HCT116 (cell line): ENCODE measurements around the gene APBA2. TPM values are rescaled to one million over a fixed set of nuclear protein-coding genes. Genes with fewer than 3 reads are reported as not detected.

Experiments
- ATAC-seq: fragments of 200-7000 bp; cut with Tn5 transposase; 2 replicates; pipeline ENCODE4 v1.9.1; 2020; ENCODE audit warnings: mild to moderate bottlenecking, moderate library complexity
- BruUV-seq: library from RNA; stranded (reverse); fragments of 400-500 nt; replicated peaks from 2 replicates; lab custom pipeline; 2021; lab: Mats Ljungman, UMichigan
- CTCF ChIA-PET: fragments of 300-600 bp; sonication (Branson Sonifier 250); formaldehyde crosslinking; loops from one replicate; lab custom pipeline; 2021; ENCODE audit warnings: antibody characterized with exemption; lab: Charles Lee
- POLR2A ChIA-PET: fragments of 300-600, 350-600 bp; sonication (Branson Sonifier 250); formaldehyde crosslinking; loops from one replicate; lab custom pipeline; 2021; ENCODE audit warnings: antibody characterized with exemption; lab: Charles Lee
- RAD21 ChIA-PET, 2 experiments: fragments of 300-600 bp; sonication (Branson Sonifier 250); formaldehyde crosslinking; loops; one replicate each; lab custom pipeline; 2023; ENCODE audit warnings: low total read pairs in 2 of 2; ENCODE audit not compliant: uncharacterized antibody in 2 of 2, unreplicated experiment in 2 of 2, low non-redundant PET in 1 of 2; lab: Charles Lee
- DNase-seq: peaks from one replicate; pipeline ENCODE4 v3.0.0-alpha.2; 2010; ENCODE audit warnings: low read depth, low spot score
- H2AFZ ChIP-seq: fragments of 200-600 bp; shearing (Covaris generic), sonication (generic); 2 replicates; pipeline ENCODE4 v1.6.1; 2017; ENCODE audit warnings: low read depth, mixed run types, mixed read lengths, antibody characterized with exemption, low read length; ENCODE audit not compliant: poor library complexity, severe bottlenecking
- H3K27ac ChIP-seq: 2 replicates; pipeline ENCODE4 v1.5.1; 2012; ENCODE audit warnings: low read depth, low read length
- H3K27me3 ChIP-seq: fragments of 200-600 bp; sonication (generic); 2 replicates; pipeline ENCODE4 v1.6.1; 2016; ENCODE audit warnings: mixed run types, low read length, mixed read lengths; ENCODE audit not compliant: insufficient read depth
- H3K36me3 ChIP-seq, 2 experiments: fragments of 200-500 bp in 1 of 2; fragments of 200-600 bp in 1 of 2; sonication (Bioruptor generic) in 1 of 2; sonication (generic) in 1 of 2; 2 replicates each; pipeline versions ENCODE4 v1.5.1 to v1.6.1; 2014 to 2016; ENCODE audit warnings: low read length in 2 of 2, inconsistent platforms in 1 of 2, mixed read lengths in 1 of 2, mixed run types in 1 of 2; ENCODE audit not compliant: insufficient read depth in 2 of 2, control insufficient read depth in 1 of 2
- H3K4me1 ChIP-seq, 2 experiments: fragments of 200-600 bp in 1 of 2; sonication (generic) in 1 of 2; 2 replicates each; pipeline versions ENCODE4 v1.5.1 to v1.6.1; 2012 to 2017; ENCODE audit warnings: low read length in 2 of 2, inconsistent platforms in 1 of 2, mild to moderate bottlenecking in 1 of 2, mixed read lengths in 1 of 2, mixed run types in 1 of 2, moderate library complexity in 1 of 2; ENCODE audit not compliant: insufficient read depth in 2 of 2, control insufficient read depth in 1 of 2
- H3K4me2 ChIP-seq: fragments of 200-600 bp; sonication (generic); 2 replicates; pipeline ENCODE4 v1.6.1; 2017; ENCODE audit warnings: mixed run types, low read length, mixed read lengths
- H3K4me3 ChIP-seq, 2 experiments: fragments of 200-600 bp in 1 of 2; sonication (generic) in 1 of 2; replicated peaks in 1 of 2; 2 replicates each; pipeline ENCODE4 v1.5.1; 2011 to 2016; ENCODE audit warnings: low read length in 2 of 2, control low read depth in 1 of 2, low read depth in 1 of 2, mild to moderate bottlenecking in 1 of 2, mixed read lengths in 1 of 2, mixed run types in 1 of 2
- H3K79me2 ChIP-seq: fragments of 200-600 bp; sonication (generic); 2 replicates; pipeline ENCODE4 v1.6.1; 2017; ENCODE audit warnings: mild to moderate bottlenecking, mixed run types, low read length, moderate library complexity, mixed read lengths; ENCODE audit not compliant: insufficient read depth
- H3K9ac ChIP-seq: fragments of 200-600 bp; sonication (generic); 2 replicates; pipeline ENCODE4 v1.6.1; 2016; ENCODE audit warnings: low read length, mixed read lengths
- H3K9me2 ChIP-seq: fragments of 200-600 bp; sonication (generic), shearing (Covaris generic); 2 replicates; pipeline ENCODE4 v1.6.1; 2017; ENCODE audit warnings: mixed run types, mild to moderate bottlenecking, moderate library complexity; ENCODE audit not compliant: insufficient read depth
- H3K9me3 ChIP-seq, 2 experiments: fragments of 200-500 bp in 1 of 2; fragments of 200-600 bp in 1 of 2; sonication (Bioruptor generic) in 1 of 2; sonication (generic) in 1 of 2; 2 replicates each; pipeline ENCODE4 v1.6.1; 2014 to 2017; ENCODE audit warnings: low read length in 2 of 2, mixed read lengths in 2 of 2, inconsistent platforms in 1 of 2, low read depth in 1 of 2, mild to moderate bottlenecking in 1 of 2, mixed run types in 1 of 2, moderate library complexity in 1 of 2; ENCODE audit not compliant: control insufficient read depth in 1 of 2, insufficient read depth in 1 of 2
- H4K20me1 ChIP-seq: fragments of 200-600 bp; sonication (generic), shearing (Covaris generic); 2 replicates; pipeline ENCODE4 v1.6.1; 2017; ENCODE audit warnings: mixed run types, mild to moderate bottlenecking, moderate library complexity; ENCODE audit not compliant: insufficient read depth
- CEBPB ChIP-seq: IDR thresholded peaks from 2 replicates; pipeline ENCODE4 v1.6.1; 2012; ENCODE audit warnings: low read depth
- EGR1 ChIP-seq: IDR thresholded peaks from 2 replicates; pipeline ENCODE4 v1.6.1; 2012; ENCODE audit warnings: low read depth
- ELF1 ChIP-seq: IDR thresholded peaks from 2 replicates; pipeline ENCODE4 v1.6.1; 2012; ENCODE audit warnings: low read depth, borderline replicate concordance
- FOSL1 ChIP-seq: IDR thresholded peaks from 2 replicates; pipeline ENCODE4 v1.6.1; 2012; ENCODE audit warnings: low read depth
- JUND ChIP-seq: IDR thresholded peaks from 2 replicates; pipeline ENCODE4 v1.6.1; 2012
- POLR2AphosphoS5 ChIP-seq: IDR thresholded peaks from 2 replicates; pipeline ENCODE4 v1.6.1; 2011; ENCODE audit warnings: mild to moderate bottlenecking, low read depth, low read length, moderate library complexity
- RAD21 ChIP-seq: IDR thresholded peaks from 2 replicates; pipeline ENCODE4 v1.6.1; 2012; ENCODE audit warnings: low read depth, mild to moderate bottlenecking
- SIN3A ChIP-seq: IDR thresholded peaks from 2 replicates; pipeline ENCODE4 v1.6.1; 2012; ENCODE audit warnings: low read depth
- SP1 ChIP-seq: IDR thresholded peaks from 2 replicates; pipeline ENCODE4 v1.6.1; 2012; ENCODE audit warnings: low read depth
- SRF ChIP-seq: IDR thresholded peaks from 2 replicates; pipeline ENCODE4 v1.6.1; 2012; ENCODE audit warnings: low read depth
- YY1 ChIP-seq: IDR thresholded peaks from 2 replicates; pipeline ENCODE4 v1.6.1; 2011; ENCODE audit warnings: low read length, low read depth, moderate library complexity, mild to moderate bottlenecking; ENCODE audit not compliant: insufficient replicate concordance; ENCODE audit errors: extremely low read depth
- ZFX ChIP-seq: fragments of 450-650 bp; IDR thresholded peaks from 2 replicates; pipeline ENCODE4 v1.6.1; 2017
- ZNF274 ChIP-seq: fragments of 200-500 bp; sonication (Bioruptor generic); IDR thresholded peaks from 2 replicates; pipeline ENCODE4 v1.6.1; 2014; ENCODE audit warnings: mild to moderate bottlenecking, low read depth, low read length, inconsistent platforms
- intact Hi-C: fragments of 100-400 bp; cut with micrococcal nuclease; formaldehyde crosslinking; loops from 2 replicates; pipeline ENCODE4 v1.10.0; 2022
- total RNA-seq: library from RNA; stranded (reverse); gene quantifications from one replicate; pipeline ENCODE4 v1.2.1, GENCODE V29; 2021; ENCODE audit not compliant: unreplicated experiment
- TF ChIP-seq, protein P1 (sequence below): IDR thresholded peaks from 2 replicates; pipeline ENCODE4 v1.6.1; 2012
- TF ChIP-seq, protein P2 (sequence below): IDR thresholded peaks from 2 replicates; pipeline ENCODE4 v1.6.1; 2012
- TF ChIP-seq, protein P3 (sequence below), 3 experiments: fragments of 200-600 bp in 1 of 3; sonication (generic) in 1 of 3; IDR thresholded peaks in 2 of 3; conservative IDR thresholded peaks in 1 of 3; 2 replicates each; pipeline ENCODE4 v1.5.1; 2012 to 2017; ENCODE audit warnings: low read depth in 2 of 3, low read length in 2 of 3, antibody characterized with exemption in 1 of 3, borderline replicate concordance in 1 of 3, control low read depth in 1 of 3, mild to moderate bottlenecking in 1 of 3, mixed read lengths in 1 of 3, mixed run types in 1 of 3, moderate library complexity in 1 of 3; ENCODE audit not compliant: insufficient read depth in 1 of 3
- TF ChIP-seq, protein P4 (sequence below): IDR thresholded peaks from 2 replicates; pipeline ENCODE4 v1.6.1; 2012; ENCODE audit warnings: low read depth

Gene APBA2
- total RNA-seq, 1 experiment from 2014 or later = 0.47 TPM

DNA sequence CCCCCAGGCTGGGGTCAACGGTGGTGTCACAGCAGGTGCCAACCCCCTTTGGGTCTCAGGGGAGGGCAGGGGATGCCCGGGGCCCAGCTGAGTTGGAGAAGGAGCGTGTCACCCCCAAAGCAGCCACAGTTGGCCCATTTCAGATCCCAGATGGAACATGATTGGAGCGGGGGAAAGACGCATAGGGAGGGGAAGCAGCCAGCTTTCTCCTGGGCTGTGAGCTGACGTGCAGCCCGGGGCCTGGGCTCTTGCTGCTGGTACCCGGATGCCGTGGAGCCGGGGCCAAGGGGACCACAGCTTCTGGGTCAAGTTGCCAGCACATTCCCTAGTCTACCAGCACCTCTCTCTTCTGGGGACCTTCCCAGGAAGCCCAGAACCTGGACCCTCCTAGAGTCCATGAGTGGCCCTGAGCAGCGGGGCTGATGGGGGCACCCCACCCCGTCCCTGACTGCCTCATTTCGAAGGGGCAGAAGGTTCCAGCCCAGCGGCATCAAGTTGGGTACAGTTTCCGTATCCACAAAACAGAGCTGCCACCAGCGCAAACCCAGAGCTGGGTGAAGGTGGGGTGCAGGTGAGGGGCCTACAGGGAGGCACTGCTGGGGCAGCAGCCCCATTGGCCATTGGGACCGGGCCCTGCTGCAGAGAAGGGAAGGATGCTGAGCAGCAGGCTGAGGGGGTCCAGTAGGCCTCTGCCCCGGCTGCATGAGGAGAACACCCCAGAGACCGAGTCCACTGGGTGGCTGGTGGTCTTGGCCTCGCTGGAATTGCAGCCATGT, 235.0 kb downstream of the APBA2 start:
- Histone ChIP-seq H3K4me1 (peaks cover 18 to 26% of the 10 kb centered on the region in 2 experiments), H3K9me3 (no peaks in the 10 kb centered on the region), H4K20me1 (no peaks in the 10 kb centered on the region), H3K9me2 (no peaks in the 10 kb centered on the region), H2AFZ (no peak overlapping the region), H3K27ac (no peak overlapping the region), H3K9ac (no peak overlapping the region), H3K36me3 (no peaks in the 10 kb centered on the region), H3K27me3 (no peaks in the 10 kb centered on the region), H3K79me2 (no peaks in the 10 kb centered on the region), H3K4me2 (no peak overlapping the region), H3K4me3 (no peak overlapping the region)
- ChIA-PET RAD21 (no interaction called here), POLR2A (no interaction called here), CTCF (interaction anchor here (1.5 to 1.7 kb wide), 2 partner anchors 17 to 19 kb away, joined by 4 to 7 read pairs; no protein-coding TSS in a partner anchor)
- BruUV-seq = no TSS peak
- intact Hi-C loops = no loop called here
- DNase-seq (no peak), ATAC-seq (no peak)
- no peak for TF ChIP-seq SP1
- TF ChIP-seq ZNF274 = no peak
- no peak for TF ChIP-seq POLR2AphosphoS5
- TF ChIP-seq EGR1 = no peak
- TF ChIP-seq SRF = no peak
- TF ChIP-seq FOSL1 = no peak
- TF ChIP-seq, protein P1, sequence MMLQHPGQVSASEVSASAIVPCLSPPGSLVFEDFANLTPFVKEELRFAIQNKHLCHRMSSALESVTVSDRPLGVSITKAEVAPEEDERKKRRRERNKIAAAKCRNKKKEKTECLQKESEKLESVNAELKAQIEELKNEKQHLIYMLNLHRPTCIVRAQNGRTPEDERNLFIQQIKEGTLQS = no peak
- TF ChIP-seq JUND = no peak
- no peak for TF ChIP-seq SIN3A
- no peak for TF ChIP-seq CEBPB
- TF ChIP-seq, protein P2, sequence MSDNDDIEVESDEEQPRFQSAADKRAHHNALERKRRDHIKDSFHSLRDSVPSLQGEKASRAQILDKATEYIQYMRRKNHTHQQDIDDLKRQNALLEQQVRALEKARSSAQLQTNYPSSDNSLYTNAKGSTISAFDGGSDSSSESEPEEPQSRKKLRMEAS = no peak
- TF ChIP-seq, protein P3, sequence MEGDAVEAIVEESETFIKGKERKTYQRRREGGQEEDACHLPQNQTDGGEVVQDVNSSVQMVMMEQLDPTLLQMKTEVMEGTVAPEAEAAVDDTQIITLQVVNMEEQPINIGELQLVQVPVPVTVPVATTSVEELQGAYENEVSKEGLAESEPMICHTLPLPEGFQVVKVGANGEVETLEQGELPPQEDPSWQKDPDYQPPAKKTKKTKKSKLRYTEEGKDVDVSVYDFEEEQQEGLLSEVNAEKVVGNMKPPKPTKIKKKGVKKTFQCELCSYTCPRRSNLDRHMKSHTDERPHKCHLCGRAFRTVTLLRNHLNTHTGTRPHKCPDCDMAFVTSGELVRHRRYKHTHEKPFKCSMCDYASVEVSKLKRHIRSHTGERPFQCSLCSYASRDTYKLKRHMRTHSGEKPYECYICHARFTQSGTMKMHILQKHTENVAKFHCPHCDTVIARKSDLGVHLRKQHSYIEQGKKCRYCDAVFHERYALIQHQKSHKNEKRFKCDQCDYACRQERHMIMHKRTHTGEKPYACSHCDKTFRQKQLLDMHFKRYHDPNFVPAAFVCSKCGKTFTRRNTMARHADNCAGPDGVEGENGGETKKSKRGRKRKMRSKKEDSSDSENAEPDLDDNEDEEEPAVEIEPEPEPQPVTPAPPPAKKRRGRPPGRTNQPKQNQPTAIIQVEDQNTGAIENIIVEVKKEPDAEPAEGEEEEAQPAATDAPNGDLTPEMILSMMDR (IDR thresholded peaks at IDR 0.05 in 2 of 3, conservative IDR thresholded peaks at IDR 0.05 in 1 of 3; ENCODE audit: borderline replicate concordance in 1 of 3, insufficient read depth in 1 of 3, low read depth in 2 of 3, low read length in 2 of 3) = no peak
- TF ChIP-seq RAD21 = no peak
- TF ChIP-seq YY1 = no peak
- no peak for TF ChIP-seq ZFX
- no peak for TF ChIP-seq ELF1
- TF ChIP-seq, protein P4, sequence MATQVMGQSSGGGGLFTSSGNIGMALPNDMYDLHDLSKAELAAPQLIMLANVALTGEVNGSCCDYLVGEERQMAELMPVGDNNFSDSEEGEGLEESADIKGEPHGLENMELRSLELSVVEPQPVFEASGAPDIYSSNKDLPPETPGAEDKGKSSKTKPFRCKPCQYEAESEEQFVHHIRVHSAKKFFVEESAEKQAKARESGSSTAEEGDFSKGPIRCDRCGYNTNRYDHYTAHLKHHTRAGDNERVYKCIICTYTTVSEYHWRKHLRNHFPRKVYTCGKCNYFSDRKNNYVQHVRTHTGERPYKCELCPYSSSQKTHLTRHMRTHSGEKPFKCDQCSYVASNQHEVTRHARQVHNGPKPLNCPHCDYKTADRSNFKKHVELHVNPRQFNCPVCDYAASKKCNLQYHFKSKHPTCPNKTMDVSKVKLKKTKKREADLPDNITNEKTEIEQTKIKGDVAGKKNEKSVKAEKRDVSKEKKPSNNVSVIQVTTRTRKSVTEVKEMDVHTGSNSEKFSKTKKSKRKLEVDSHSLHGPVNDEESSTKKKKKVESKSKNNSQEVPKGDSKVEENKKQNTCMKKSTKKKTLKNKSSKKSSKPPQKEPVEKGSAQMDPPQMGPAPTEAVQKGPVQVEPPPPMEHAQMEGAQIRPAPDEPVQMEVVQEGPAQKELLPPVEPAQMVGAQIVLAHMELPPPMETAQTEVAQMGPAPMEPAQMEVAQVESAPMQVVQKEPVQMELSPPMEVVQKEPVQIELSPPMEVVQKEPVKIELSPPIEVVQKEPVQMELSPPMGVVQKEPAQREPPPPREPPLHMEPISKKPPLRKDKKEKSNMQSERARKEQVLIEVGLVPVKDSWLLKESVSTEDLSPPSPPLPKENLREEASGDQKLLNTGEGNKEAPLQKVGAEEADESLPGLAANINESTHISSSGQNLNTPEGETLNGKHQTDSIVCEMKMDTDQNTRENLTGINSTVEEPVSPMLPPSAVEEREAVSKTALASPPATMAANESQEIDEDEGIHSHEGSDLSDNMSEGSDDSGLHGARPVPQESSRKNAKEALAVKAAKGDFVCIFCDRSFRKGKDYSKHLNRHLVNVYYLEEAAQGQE = no peak
